K562 (cell line): ENCODE measurements around the gene CELA3B.
"Not testable (repeated sequence)": the region's sequence is repeated elsewhere in the genome, so short reads cannot be mapped to it uniquely, and the experiment has no call there.

ENCODE experiments used
- CBX8 ChIP-seq: fragments of 200-600 bp; sonication (generic); IDR thresholded peaks from 2 replicates; pipeline ENCODE4 v1.6.1; 2012; ENCODE audit warnings: borderline replicate concordance, mixed run types, low read depth, mild to moderate bottlenecking, moderate library complexity, mixed read lengths, low read length, control low read depth, inconsistent platforms; ENCODE audit not compliant: poor library complexity, severe bottlenecking; ENCODE audit errors: extremely low read depth
- CREM ChIP-seq: IDR thresholded peaks from 2 replicates; pipeline ENCODE4 v1.6.1; 2014; ENCODE audit warnings: antibody characterized with exemption, low read depth
- ETV6 ChIP-seq, 3 experiments: fragments of 150-350 bp in 1 of 3; sonication (generic) in 1 of 3; formaldehyde crosslinking in 1 of 3; IDR thresholded peaks; 2 replicates each; pipeline versions ENCODE4 v1.6.1 to v1.8.0; 2014 to 2022; ENCODE audit warnings: borderline replicate concordance in 2 of 3, low read depth in 2 of 3, antibody characterized with exemption in 1 of 3, low read length in 1 of 3, mild to moderate bottlenecking in 1 of 3, missing genetic modification reagents in 1 of 3
- FOS ChIP-seq: IDR thresholded peaks from 3 replicates; pipeline ENCODE4 v1.6.1; 2011; ENCODE audit not compliant: insufficient read length; ENCODE audit errors: extremely low read depth
- GABPA ChIP-seq: fragments of 200-800 bp; sonication (Bioruptor generic); conservative IDR thresholded peaks from 2 replicates; pipeline ENCODE4 v1.6.1; 2016; ENCODE audit warnings: low read depth, missing genetic modification characterization, missing compliant biosample characterization
- NELFE ChIP-seq: IDR thresholded peaks from 2 replicates; pipeline ENCODE4 v1.6.1; 2011; ENCODE audit warnings: mild to moderate bottlenecking; ENCODE audit not compliant: insufficient read depth, insufficient read length
- NR2C2 ChIP-seq, 2 experiments: fragments of 200-800 bp in 1 of 2; sonication (Bioruptor generic) in 1 of 2; sonication (generic) in 1 of 2; formaldehyde crosslinking in 1 of 2; IDR thresholded peaks; 2 replicates each; pipeline versions ENCODE4 v1.6.1 to v1.8.0; 2016 to 2022; ENCODE audit warnings: mild to moderate bottlenecking in 1 of 2, missing compliant biosample characterization in 1 of 2, missing genetic modification characterization in 1 of 2, missing genetic modification reagents in 1 of 2
- POLR2AphosphoS5 ChIP-seq: IDR thresholded peaks from 2 replicates; pipeline ENCODE4 v1.6.1; 2011; ENCODE audit warnings: mild to moderate bottlenecking, low read depth, low read length, moderate library complexity; ENCODE audit not compliant: control insufficient read depth, insufficient read depth
- RBM39 ChIP-seq: fragments of 200-400 bp; formaldehyde crosslinking; optimal IDR thresholded peaks from 2 replicates; pipeline ENCODE3; 2018; ENCODE audit warnings: low read depth, low read length
- YY1 ChIP-seq, 3 experiments: IDR thresholded peaks; 2 replicates each; pipeline ENCODE4 v1.6.1; 2011; ENCODE audit warnings: low read length in 2 of 3, mild to moderate bottlenecking in 2 of 3, moderate library complexity in 2 of 3, borderline replicate concordance in 1 of 3, control low read depth in 1 of 3, low read depth in 1 of 3; ENCODE audit not compliant: insufficient read depth in 3 of 3, insufficient replicate concordance in 2 of 3, control insufficient read depth in 1 of 3, insufficient read length in 1 of 3; ENCODE audit errors: extremely low read depth in 1 of 3
- ZNF184 ChIP-seq: sonication (generic); formaldehyde crosslinking; IDR thresholded peaks from 2 replicates; pipeline ENCODE4 v1.5.0; 2020; ENCODE audit warnings: missing genetic modification reagents
- TF ChIP-seq, protein P1 (sequence below): sonication (generic); formaldehyde crosslinking; IDR thresholded peaks from 2 replicates; pipeline ENCODE4 v1.8.1; 2023; ENCODE audit warnings: mild to moderate bottlenecking, missing genetic modification reagents
- TF ChIP-seq, protein P2 (sequence below): fragments of 200-400 bp; formaldehyde crosslinking; IDR thresholded peaks from 2 replicates; pipeline ENCODE4 v1.6.1; 2017; ENCODE audit warnings: mild to moderate bottlenecking, low read depth, low read length, moderate library complexity
- TF ChIP-seq, protein P3 (sequence below), 3 experiments: IDR thresholded peaks in 2 of 3; conservative IDR thresholded peaks in 1 of 3; 2 replicates each; pipeline ENCODE4 v1.5.1; 2011 to 2012; ENCODE audit warnings: low read length in 3 of 3, mild to moderate bottlenecking in 3 of 3, control low read depth in 2 of 3, improper control_type of control experiment in 1 of 3, inconsistent platforms in 1 of 3, low read depth in 1 of 3, mixed read lengths in 1 of 3, moderate library complexity in 1 of 3; ENCODE audit not compliant: insufficient read depth in 2 of 3

DNA sequence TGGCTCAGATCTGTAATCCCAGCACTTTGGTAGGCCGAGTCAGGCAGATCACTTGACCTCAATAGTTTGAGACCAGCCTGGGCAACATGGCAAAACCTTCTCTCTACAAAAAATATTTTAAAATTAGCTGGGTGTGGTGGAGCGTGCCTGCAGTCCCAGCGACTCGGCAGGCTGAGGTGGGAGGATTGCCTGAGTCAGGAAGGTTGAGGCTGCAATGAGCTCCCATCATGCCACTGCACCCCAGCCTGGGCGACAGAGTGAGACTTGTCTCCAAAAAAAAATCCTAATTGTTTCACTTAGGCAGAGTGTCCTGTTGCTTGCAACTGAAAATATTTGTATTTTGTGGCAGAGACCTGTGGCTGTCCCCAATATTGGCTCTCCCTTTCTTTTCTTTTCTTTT lies 7.8 kb upstream of the CELA3B start:
- not testable (repeated sequence) for TF ChIP-seq ZNF184 (CRISPR knock-in tag); RBM39; CREM; NR2C2 (CRISPR knock-in tag; IDR thresholded peaks at IDR 0.05); NR2C2 (tag; IDR thresholded peaks at IDR 0.05); POLR2AphosphoS5; YY1 (IDR thresholded peaks at IDR 0.05; ENCODE audit: borderline replicate concordance in 1 of 3, control insufficient read depth in 1 of 3, extremely low read depth in 1 of 3, insufficient read depth in 3 of 3, insufficient read length in 1 of 3, insufficient replicate concordance in 2 of 3, low read depth in 1 of 3, low read length in 2 of 3); GABPA; NELFE; ETV6 (IDR thresholded peaks at IDR 0.05; ENCODE audit: borderline replicate concordance in 1 of 2, low read depth in 2 of 2, low read length in 1 of 2); ETV6 (CRISPR knock-in tag; IDR thresholded peaks at IDR 0.05; ENCODE audit: borderline replicate concordance); CBX8; FOS
- TF ChIP-seq, protein P1, sequence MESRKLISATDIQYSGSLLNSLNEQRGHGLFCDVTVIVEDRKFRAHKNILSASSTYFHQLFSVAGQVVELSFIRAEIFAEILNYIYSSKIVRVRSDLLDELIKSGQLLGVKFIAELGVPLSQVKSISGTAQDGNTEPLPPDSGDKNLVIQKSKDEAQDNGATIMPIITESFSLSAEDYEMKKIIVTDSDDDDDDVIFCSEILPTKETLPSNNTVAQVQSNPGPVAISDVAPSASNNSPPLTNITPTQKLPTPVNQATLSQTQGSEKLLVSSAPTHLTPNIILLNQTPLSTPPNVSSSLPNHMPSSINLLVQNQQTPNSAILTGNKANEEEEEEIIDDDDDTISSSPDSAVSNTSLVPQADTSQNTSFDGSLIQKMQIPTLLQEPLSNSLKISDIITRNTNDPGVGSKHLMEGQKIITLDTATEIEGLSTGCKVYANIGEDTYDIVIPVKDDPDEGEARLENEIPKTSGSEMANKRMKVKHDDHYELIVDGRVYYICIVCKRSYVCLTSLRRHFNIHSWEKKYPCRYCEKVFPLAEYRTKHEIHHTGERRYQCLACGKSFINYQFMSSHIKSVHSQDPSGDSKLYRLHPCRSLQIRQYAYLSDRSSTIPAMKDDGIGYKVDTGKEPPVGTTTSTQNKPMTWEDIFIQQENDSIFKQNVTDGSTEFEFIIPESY (CRISPR knock-in tag): not testable (repeated sequence)
- TF ChIP-seq, protein P2, sequence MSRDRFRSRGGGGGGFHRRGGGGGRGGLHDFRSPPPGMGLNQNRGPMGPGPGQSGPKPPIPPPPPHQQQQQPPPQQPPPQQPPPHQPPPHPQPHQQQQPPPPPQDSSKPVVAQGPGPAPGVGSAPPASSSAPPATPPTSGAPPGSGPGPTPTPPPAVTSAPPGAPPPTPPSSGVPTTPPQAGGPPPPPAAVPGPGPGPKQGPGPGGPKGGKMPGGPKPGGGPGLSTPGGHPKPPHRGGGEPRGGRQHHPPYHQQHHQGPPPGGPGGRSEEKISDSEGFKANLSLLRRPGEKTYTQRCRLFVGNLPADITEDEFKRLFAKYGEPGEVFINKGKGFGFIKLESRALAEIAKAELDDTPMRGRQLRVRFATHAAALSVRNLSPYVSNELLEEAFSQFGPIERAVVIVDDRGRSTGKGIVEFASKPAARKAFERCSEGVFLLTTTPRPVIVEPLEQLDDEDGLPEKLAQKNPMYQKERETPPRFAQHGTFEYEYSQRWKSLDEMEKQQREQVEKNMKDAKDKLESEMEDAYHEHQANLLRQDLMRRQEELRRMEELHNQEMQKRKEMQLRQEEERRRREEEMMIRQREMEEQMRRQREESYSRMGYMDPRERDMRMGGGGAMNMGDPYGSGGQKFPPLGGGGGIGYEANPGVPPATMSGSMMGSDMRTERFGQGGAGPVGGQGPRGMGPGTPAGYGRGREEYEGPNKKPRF: not testable (repeated sequence)
- TF ChIP-seq, protein P3, sequence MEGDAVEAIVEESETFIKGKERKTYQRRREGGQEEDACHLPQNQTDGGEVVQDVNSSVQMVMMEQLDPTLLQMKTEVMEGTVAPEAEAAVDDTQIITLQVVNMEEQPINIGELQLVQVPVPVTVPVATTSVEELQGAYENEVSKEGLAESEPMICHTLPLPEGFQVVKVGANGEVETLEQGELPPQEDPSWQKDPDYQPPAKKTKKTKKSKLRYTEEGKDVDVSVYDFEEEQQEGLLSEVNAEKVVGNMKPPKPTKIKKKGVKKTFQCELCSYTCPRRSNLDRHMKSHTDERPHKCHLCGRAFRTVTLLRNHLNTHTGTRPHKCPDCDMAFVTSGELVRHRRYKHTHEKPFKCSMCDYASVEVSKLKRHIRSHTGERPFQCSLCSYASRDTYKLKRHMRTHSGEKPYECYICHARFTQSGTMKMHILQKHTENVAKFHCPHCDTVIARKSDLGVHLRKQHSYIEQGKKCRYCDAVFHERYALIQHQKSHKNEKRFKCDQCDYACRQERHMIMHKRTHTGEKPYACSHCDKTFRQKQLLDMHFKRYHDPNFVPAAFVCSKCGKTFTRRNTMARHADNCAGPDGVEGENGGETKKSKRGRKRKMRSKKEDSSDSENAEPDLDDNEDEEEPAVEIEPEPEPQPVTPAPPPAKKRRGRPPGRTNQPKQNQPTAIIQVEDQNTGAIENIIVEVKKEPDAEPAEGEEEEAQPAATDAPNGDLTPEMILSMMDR (IDR thresholded peaks at IDR 0.05 in 2 of 3, conservative IDR thresholded peaks at IDR 0.05 in 1 of 3; ENCODE audit: insufficient read depth in 2 of 3, low read depth in 1 of 3, low read length in 3 of 3): not testable (repeated sequence)
